HEK293T (cell line): ENCODE measurements around the gene HMX1.

ENCODE experiments used
- BHLHE40 ChIP-seq: fragments of 450-650 bp; IDR thresholded peaks from 2 replicates; pipeline ENCODE4 v1.6.1; 2016; ENCODE audit warnings: mild to moderate bottlenecking, moderate library complexity, borderline replicate concordance
- CTBP1 ChIP-seq: fragments of 450-650 bp; IDR thresholded peaks from 2 replicates; pipeline ENCODE4 v1.6.1; 2016; ENCODE audit warnings: borderline replicate concordance
- FOXA1 ChIP-seq: fragments of 450-650 bp; IDR thresholded peaks from 2 replicates; pipeline ENCODE4 v1.6.1; 2016; ENCODE audit warnings: mild to moderate bottlenecking
- FOXM1 ChIP-seq: fragments of 450-650 bp; IDR thresholded peaks from 2 replicates; pipeline ENCODE4 v1.6.1; 2017; ENCODE audit warnings: mild to moderate bottlenecking, borderline replicate concordance
- L3MBTL2 ChIP-seq: fragments of 450-650 bp; conservative IDR thresholded peaks from 2 replicates; pipeline ENCODE4 v1.6.1; 2016; ENCODE audit warnings: mild to moderate bottlenecking
- LEF1 ChIP-seq: fragments of 450-650 bp; IDR thresholded peaks from 2 replicates; pipeline ENCODE4 v1.6.1; 2017; ENCODE audit warnings: mild to moderate bottlenecking, borderline replicate concordance
- SP1 ChIP-seq: fragments of 450-650 bp; IDR thresholded peaks from 2 replicates; pipeline ENCODE4 v1.6.1; 2017
- SUZ12 ChIP-seq: fragments of 450-650 bp; IDR thresholded peaks from 2 replicates; pipeline ENCODE4 v1.6.1; 2016; ENCODE audit warnings: mild to moderate bottlenecking
- TARDBP ChIP-seq: fragments of 450-650 bp; IDR thresholded peaks from 2 replicates; pipeline ENCODE4 v1.6.1; 2016
- ZNF384 ChIP-seq: fragments of 450-650 bp; IDR thresholded peaks from 2 replicates; pipeline ENCODE4 v1.6.1; 2016
- TF ChIP-seq, protein P1 (sequence below): fragments of 450-650 bp; IDR thresholded peaks from 2 replicates; pipeline ENCODE4 v1.6.1; 2016

- TF ChIP-seq SP1 (no peak), FOXA1 (no peak), SUZ12 (no peak), ZNF384 (no peak), L3MBTL2 (no peak), FOXM1 (no peak), TARDBP (no peak), BHLHE40 (no peak), CTBP1 (no peak), LEF1 (no peak)
- TF ChIP-seq, protein P1, sequence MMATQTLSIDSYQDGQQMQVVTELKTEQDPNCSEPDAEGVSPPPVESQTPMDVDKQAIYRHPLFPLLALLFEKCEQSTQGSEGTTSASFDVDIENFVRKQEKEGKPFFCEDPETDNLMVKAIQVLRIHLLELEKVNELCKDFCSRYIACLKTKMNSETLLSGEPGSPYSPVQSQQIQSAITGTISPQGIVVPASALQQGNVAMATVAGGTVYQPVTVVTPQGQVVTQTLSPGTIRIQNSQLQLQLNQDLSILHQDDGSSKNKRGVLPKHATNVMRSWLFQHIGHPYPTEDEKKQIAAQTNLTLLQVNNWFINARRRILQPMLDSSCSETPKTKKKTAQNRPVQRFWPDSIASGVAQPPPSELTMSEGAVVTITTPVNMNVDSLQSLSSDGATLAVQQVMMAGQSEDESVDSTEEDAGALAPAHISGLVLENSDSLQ = no peak
Measured at GRCh38 chr4:8850830-8851188, 20.8 kb downstream of the HMX1 start.
